ENCODE results near the gene RAC2. TPM values are rescaled to one million over a fixed set of nuclear protein-coding genes. Genes with fewer than 3 reads are reported as not detected.

RAC2 gene
- total RNA-seq, 1 donor from 2014 or later = 51.9 TPM

DNA sequence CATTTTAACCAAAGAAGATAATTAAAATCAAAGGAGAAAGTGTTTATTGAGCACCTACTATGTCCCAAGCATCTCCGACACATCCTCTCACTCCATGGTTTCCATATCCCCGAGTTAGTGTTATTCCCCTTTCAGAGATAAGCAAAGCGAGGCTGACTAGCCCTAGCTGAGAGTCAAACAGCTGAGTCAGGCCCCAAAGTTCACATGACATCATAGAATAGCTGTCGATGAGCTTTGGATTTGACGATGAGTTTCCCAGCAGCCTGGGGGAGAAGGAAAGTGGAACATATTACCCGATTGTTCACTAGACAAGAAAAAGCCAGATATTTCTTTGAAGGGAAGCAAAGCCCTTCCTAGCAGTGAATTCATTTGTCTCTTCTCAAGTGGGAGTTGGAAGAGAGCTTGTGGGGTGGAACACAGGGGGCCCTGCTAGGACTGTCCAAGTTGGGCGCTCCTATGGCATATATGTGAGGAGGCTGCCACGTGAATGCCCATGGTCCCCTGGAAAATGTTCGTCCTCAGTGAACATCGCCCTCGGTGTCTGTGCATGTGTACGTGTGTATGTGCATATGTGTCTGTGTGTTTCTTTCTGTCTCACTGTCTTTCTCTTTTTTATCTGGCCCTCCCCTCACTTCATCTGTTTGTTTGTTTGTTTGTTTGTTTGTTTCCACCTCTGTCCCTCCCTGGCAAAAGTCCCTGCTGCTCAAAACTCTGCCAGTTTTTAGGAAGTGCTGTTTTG is 37.7 kb upstream of the RAC2 start:
- H3K4me3 ChIP-seq (ENCODE audit: low read depth, low read length) = no peak overlapping the region
- TF ChIP-seq, protein P1, sequence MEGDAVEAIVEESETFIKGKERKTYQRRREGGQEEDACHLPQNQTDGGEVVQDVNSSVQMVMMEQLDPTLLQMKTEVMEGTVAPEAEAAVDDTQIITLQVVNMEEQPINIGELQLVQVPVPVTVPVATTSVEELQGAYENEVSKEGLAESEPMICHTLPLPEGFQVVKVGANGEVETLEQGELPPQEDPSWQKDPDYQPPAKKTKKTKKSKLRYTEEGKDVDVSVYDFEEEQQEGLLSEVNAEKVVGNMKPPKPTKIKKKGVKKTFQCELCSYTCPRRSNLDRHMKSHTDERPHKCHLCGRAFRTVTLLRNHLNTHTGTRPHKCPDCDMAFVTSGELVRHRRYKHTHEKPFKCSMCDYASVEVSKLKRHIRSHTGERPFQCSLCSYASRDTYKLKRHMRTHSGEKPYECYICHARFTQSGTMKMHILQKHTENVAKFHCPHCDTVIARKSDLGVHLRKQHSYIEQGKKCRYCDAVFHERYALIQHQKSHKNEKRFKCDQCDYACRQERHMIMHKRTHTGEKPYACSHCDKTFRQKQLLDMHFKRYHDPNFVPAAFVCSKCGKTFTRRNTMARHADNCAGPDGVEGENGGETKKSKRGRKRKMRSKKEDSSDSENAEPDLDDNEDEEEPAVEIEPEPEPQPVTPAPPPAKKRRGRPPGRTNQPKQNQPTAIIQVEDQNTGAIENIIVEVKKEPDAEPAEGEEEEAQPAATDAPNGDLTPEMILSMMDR (conservative IDR thresholded peaks at IDR 0.05; ENCODE audit: low read depth, low read length) = no peak
- DNase-seq (ENCODE audit: low read depth) = no peak

DNA sequence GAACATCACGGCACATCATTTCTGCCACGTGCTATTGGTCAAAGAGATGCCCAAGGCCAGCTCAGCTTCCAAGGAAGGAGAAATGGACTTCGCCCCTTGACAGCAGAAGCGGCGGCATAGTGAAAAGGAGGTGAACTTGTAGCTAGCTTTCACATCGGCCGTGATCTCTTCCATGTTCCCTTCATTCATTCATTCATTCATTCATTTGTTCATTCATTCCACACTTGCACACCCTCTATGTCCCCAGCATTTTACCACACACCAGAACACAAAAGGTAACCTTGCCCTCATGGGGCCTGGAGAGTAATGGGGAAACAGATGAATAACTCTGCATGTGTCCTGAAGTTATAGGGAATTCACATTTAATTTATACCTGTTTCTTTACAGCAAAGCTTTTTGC is 37.1 kb upstream of the RAC2 start:
- DNase-seq (ENCODE audit: low read depth) = no peak
- TF ChIP-seq, protein P1 (conservative IDR thresholded peaks at IDR 0.05; ENCODE audit: low read depth, low read length) = no peak
- no peak overlapping the region for H3K4me3 ChIP-seq (ENCODE audit: low read depth, low read length)

DNA sequence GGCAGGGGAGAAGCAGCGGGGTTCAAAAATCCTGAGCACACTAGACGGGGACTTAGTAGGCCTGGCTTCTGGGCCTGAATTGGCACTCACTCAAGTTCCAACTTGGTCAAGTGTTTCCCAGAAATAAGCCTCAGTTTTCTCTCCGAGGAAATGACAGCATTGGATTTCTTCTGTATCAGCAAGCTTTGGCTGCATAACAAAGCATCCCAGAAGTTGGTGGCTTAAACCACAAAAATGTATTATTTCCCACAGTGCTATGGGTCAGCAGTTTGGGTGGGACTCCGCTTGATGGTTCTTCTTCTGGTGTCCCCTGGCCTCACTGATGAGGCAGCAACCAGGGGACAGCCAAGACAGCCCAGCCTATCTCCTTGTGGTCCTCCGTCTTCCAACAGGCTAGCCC is 36.6 kb upstream of the RAC2 start:
- TF ChIP-seq, protein P1 (conservative IDR thresholded peaks at IDR 0.05; ENCODE audit: low read depth, low read length) = no peak
- DNase-seq (ENCODE audit: low read depth) = no peak
- no peak overlapping the region for H3K4me3 ChIP-seq (ENCODE audit: low read depth, low read length)

DNA sequence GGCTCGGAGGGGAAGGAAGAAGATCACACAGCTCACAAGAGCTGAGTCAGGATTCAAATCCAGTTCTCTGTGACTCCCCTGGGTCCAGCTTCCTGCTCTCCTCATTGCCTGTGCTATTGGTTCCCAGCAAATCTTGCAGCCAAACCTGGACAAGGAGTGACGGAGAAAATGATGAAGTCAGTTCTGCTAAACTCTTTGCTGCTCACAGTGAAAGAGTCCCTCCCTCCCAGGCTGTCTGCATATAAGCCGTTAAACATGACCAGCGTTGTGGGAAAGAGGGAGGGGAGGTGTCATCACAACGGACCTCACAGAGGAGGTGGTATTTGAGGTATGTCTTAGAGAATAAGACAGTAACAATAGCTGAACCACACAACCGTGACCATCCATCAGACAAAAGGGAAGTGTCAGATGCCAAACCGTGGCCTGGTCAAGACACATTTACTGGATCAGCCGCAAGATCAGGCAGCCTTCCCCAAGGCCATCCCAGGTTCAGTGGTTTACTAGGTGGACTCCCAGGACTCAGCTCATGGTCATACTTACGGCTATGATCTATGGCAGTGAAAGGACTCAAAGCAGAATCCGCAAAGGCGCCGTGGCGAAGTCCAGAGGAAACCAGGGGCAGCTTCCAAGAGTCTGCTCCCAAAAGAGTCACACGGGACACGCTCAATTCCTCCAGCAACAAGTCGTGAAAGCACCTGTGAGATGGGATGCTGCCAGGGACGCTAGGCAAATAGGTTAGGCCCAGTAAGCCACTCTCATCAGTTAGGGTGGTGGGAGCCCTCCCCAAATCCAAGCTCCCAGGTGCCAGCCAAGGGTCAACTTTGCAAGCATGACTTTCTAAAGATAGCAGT is 35.5 kb upstream of the RAC2 start:
- DNase-seq (ENCODE audit: low read depth) = peak; percentile 32
- H3K4me3 ChIP-seq (ENCODE audit: low read depth, low read length) = no peak overlapping the region
- TF ChIP-seq, protein P1 (conservative IDR thresholded peaks at IDR 0.05; ENCODE audit: low read depth, low read length) = no peak

DNA sequence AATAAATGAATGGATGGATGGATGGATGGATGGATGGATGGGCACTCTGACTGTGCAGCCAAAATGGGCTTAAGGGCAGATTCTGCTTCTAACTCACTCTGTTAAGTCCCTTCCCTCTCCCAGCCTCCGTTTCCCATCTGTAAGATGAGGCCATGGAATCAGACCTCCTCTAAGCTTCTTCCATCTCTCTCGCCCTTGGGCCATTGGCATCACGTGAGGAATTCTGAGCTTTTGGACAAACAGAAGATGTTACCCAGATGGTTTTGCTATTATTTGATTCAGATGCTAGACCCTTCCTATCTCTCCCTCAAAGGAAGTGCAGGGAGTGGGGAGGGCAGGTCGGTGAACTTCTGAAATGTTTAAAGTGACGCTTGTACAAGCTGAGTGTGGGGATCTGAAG is 34.2 kb upstream of the RAC2 start:
- DNase-seq (ENCODE audit: low read depth) = no peak
- TF ChIP-seq, protein P1 (conservative IDR thresholded peaks at IDR 0.05; ENCODE audit: low read depth, low read length) = no peak
- H3K4me3 ChIP-seq (ENCODE audit: low read depth, low read length) = no peak overlapping the region

DNA sequence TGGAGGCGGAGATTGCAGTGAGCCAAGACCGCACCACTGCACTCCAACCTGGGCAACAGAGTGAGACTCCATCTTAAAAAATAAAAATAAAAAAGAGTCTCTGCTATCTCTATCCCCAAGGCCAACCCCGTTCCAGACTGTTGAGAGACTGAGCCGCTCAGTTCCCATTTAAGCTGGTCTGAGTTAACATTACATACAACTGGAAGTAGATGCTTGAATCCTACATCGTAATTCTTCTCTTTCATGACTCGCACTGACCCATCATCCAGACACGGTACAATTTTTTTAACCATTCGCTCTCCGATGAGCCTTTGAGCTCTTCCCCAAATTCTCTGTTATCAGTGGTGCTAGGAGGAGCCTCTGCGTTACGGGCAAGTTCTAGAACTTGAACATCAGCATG is 33.3 kb upstream of the RAC2 start:
- H3K4me3 ChIP-seq (ENCODE audit: low read depth, low read length) = no peak overlapping the region
- TF ChIP-seq, protein P1 (conservative IDR thresholded peaks at IDR 0.05; ENCODE audit: low read depth, low read length) = no peak
- no peak for DNase-seq (ENCODE audit: low read depth)
